GM19099 (cell line): ENCODE results near the gene SLX4IP.

ENCODE experiments used
- POLR2A ChIP-seq: IDR thresholded peaks from 3 replicates; pipeline ENCODE4 v1.6.1; 2011; ENCODE audit warnings: low read depth; ENCODE audit not compliant: insufficient read length; ENCODE audit errors: extremely low read depth

Gene SLX4IP

GRCh38 chr20:10591946-10592521, 156.9 kb downstream of the SLX4IP start:
- no peak for TF ChIP-seq POLR2A

GRCh38 chr20:10594296-10594868, 159.3 kb downstream of the SLX4IP start:
- no peak for TF ChIP-seq POLR2A

- TF ChIP-seq POLR2A, result no peak
Observed at GRCh38 chr20:10595266-10595665, 160.2 kb downstream of the SLX4IP start.

GRCh38 chr20:10595985-10596384, 160.9 kb downstream of the SLX4IP start:
- no peak for TF ChIP-seq POLR2A

GRCh38 chr20:10596710-10597121, 161.6 kb downstream of the SLX4IP start:
- TF ChIP-seq POLR2A, result no peak

- no peak for TF ChIP-seq POLR2A
Observed at GRCh38 chr20:10597637-10598036, 162.5 kb downstream of the SLX4IP start.

- no peak for TF ChIP-seq POLR2A
Observed at GRCh38 chr20:10602221-10602871, 167.2 kb downstream of the SLX4IP start.

GRCh38 chr20:10603378-10603777, 168.3 kb downstream of the SLX4IP start:
- no peak for TF ChIP-seq POLR2A

- no peak for TF ChIP-seq POLR2A
Observed at GRCh38 chr20:10603971-10604864, 169.1 kb downstream of the SLX4IP start.

GRCh38 chr20:10604865-10605440, 169.8 kb downstream of the SLX4IP start:
- no peak for TF ChIP-seq POLR2A

GRCh38 chr20:10605547-10606195, 170.6 kb downstream of the SLX4IP start:
- no peak for TF ChIP-seq POLR2A

- no peak for TF ChIP-seq POLR2A
Observed at GRCh38 chr20:10609276-10609675, 174.2 kb downstream of the SLX4IP start.

- TF ChIP-seq POLR2A, result no peak
Observed at GRCh38 chr20:10609770-10610169, 174.7 kb downstream of the SLX4IP start.

GRCh38 chr20:10610251-10610650, 175.1 kb downstream of the SLX4IP start:
- no peak for TF ChIP-seq POLR2A
